NB4 (cell line): Measurements from ENCODE around the gene KCNAB2.

Experiments used
- MYC ChIP-seq: IDR thresholded peaks from 2 replicates; pipeline ENCODE4 v1.6.1; 2011; ENCODE audit warnings: low read depth, low read length
- POLR2A ChIP-seq: IDR thresholded peaks from 2 replicates; pipeline ENCODE4 v1.6.1; 2011; ENCODE audit warnings: mild to moderate bottlenecking; ENCODE audit not compliant: insufficient read length; ENCODE audit errors: extremely low read depth
- TF ChIP-seq, protein P1 (sequence below): IDR thresholded peaks from one replicate; pipeline ENCODE4 v1.5.1; 2012; ENCODE audit warnings: low read depth, low read length
- TF ChIP-seq, protein P2 (sequence below): IDR thresholded peaks from 2 replicates; pipeline ENCODE4 v1.6.1; 2011; ENCODE audit warnings: low read depth, low read length

DNA sequence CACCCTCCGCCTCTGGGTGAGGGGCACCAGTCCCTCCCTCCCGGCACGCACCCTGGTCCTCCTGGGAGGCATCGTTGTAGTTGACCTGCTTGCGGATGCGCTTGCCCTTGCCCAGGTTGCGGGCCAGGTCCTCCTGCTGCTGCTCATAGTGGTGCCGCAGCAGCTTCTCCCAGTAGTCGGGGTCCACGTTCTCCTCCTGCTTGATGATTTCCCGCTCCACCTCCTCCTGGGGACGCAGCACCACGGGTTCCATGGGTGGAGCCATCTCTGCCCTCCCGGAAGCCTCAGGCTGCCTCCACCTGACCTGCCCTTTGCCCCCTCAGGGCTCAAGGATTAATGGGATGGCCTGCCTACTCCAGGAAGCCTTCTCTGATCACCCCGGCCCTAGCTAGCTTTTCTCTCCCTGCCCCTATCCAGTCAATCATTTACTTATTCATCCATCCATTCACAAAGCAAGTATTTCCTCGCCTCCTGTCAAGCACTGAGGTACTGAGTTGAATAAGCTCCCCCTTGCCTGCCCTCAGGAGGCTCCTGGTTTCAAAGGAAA lies 80.9 kb downstream of the KCNAB2 start:
- TF ChIP-seq, protein P1, sequence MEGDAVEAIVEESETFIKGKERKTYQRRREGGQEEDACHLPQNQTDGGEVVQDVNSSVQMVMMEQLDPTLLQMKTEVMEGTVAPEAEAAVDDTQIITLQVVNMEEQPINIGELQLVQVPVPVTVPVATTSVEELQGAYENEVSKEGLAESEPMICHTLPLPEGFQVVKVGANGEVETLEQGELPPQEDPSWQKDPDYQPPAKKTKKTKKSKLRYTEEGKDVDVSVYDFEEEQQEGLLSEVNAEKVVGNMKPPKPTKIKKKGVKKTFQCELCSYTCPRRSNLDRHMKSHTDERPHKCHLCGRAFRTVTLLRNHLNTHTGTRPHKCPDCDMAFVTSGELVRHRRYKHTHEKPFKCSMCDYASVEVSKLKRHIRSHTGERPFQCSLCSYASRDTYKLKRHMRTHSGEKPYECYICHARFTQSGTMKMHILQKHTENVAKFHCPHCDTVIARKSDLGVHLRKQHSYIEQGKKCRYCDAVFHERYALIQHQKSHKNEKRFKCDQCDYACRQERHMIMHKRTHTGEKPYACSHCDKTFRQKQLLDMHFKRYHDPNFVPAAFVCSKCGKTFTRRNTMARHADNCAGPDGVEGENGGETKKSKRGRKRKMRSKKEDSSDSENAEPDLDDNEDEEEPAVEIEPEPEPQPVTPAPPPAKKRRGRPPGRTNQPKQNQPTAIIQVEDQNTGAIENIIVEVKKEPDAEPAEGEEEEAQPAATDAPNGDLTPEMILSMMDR, result no peak
- TF ChIP-seq POLR2A (no peak), MYC (no peak)
- TF ChIP-seq, protein P2, sequence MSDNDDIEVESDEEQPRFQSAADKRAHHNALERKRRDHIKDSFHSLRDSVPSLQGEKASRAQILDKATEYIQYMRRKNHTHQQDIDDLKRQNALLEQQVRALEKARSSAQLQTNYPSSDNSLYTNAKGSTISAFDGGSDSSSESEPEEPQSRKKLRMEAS, result no peak
